ENCODE data around the gene PSG6.
"Not testable (repeated sequence)": the region's sequence is repeated elsewhere in the genome, so short reads cannot be mapped to it uniquely, and the experiment has no call there.

The PSG6 gene

GRCh38 chr19:42917634-42918033 lies at the start of gene PSG6:
TSS of gene PSG6 (minus strand) at chr19:42917894. CDS start at chr19:42917792, 102 bp downstream.
- DNase-seq, result not testable (repeated sequence)

DNA sequence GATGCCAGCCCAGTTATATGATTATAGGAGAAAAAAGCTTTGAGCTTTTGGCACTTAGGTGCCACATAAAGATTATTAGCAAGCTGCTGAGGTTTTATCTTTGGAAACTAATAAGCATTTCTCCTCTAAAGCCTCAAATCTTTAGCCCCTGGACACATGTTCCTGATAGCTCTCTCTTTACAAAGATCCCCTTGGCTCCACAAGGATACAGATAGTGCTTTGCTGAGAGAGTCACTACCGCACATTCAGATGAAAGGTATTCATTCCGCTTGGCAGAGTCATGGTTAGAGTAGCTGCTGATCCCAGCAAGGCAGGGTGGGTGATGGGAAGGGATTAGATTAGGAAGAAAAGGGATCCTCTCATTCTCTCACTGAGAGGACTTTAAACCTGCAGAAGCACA lies 47.5 kb upstream of the PSG6 start:
- no peak for DNase-seq

DNA sequence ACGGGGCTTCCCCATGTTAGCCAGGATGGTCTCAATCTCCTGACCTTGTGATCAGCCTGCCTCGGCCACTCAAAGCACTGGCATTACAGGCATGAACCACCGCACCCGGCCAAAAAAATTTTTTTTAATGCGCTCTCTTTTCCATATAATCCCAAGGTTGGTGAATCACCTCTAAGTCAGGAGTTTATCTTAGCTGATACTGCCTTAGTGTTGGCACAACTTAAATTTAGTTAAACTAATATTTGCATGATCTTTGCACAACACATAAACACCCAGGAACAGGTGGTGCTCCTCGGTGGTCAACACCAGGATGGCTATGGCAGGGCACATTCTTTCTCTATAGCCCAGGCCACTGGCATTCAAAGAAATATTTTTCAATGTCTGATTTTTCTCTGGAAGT lies 43.4 kb upstream of the PSG6 start:
- DNase-seq, result no peak

- DNase-seq, result not testable (repeated sequence)
Observed at GRCh38 chr19:42952126-42952525, 34.4 kb upstream of the PSG6 start.

GRCh38 chr19:42951476-42951875 lies 33.8 kb upstream of the PSG6 start:
- not testable (repeated sequence) for DNase-seq

GRCh38 chr19:42942187-42942789 lies 24.6 kb upstream of the PSG6 start:
- no peak for DNase-seq

DNA sequence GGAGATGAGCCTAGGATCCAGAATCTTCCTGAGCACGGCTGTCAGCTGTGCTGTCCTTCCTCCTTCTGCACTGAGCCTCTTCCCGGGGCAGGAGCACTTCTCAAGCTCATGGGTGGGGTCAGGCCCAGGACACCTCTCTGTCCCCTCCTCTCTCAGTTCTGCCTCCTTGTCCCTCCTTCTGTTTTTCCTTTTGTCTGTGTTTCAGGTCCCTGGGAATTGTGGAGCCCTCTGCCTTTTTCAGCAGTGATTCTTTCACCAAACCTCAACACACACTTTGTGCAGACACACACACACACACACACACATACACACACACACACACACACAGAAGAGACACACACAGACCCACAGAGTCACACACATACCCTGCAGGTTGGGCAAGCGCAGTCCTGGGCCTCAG lies 19.4 kb upstream of the PSG6 start, which contains the start of gene PSG7:
TSS of gene PSG7 (minus strand) at position 101 of the 400 bp plus-strand sequence. CDS start 131 bp downstream, outside the sequence.
- not testable (repeated sequence) for DNase-seq

DNA sequence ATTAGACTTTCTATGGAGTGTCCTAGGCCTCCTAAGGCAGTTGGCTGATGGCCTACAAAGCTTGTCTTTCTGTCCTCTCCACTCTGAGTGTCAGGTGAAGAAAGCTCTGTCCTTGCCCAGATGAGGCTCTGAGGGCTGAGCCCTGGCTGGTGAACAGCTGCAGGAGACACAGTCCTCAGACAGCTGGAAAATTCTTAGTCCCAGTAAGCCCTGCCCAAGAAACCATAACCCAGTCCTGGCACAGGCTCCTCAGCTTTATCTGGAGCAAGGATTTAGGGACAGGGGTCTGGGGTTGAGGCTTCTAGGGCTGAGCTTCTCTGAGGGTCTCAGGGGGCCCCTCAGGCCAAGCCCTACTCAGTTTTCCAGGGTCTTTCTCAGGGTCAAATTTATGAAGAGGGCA lies 17.0 kb upstream of the PSG6 start:
- not testable (repeated sequence) for DNase-seq

DNA sequence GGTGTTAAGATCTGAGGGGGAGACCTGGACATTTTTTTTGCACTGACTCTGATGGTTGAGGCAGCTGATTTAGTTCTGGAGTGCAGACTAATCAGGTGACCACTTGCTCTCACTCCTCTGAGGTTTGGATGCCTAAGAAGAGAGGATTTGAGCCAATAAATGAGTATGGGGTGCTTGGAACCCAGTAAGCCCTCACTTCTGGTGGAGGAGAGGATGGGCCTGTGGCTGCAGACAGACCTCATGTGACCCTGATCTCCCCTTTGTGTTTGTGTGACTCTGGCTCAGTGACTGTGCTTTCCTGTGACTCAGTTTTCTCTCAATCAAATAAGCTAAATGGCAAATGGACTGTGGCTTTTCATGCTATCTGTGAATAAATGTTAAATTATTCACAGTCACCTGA lies 16.5 kb upstream of the PSG6 start:
- DNase-seq, result not testable (repeated sequence)

GRCh38 chr19:42933412-42933811 lies 15.7 kb upstream of the PSG6 start:
- DNase-seq, result not testable (repeated sequence)

- DNase-seq, result not testable (repeated sequence)
Observed at GRCh38 chr19:42932485-42933101, 14.9 kb upstream of the PSG6 start.

DNA sequence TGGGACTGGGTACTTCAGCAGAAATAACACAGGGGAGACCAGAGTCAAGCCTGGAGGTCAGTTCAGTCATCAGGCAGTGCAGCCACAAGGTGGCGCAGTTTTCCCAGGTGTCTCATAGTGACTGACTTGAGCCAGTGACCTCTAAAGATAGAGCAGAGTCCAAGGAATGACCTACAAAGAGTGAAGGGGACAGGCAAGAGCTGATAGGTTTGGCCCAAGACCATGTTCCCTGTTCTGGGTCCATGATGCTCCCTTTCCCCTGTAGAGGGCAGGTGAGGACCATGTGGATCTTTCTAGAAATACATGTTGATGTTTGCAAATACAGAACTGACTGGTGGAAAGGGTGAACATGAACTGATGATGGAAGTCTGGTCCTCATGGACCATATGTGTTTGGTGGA lies 12.5 kb upstream of the PSG6 start:
- not testable (repeated sequence) for DNase-seq

- no peak for DNase-seq
Observed at GRCh38 chr19:42928896-42929295, 11.2 kb upstream of the PSG6 start.

GRCh38 chr19:42926781-42927180 lies 9.1 kb upstream of the PSG6 start:
- no peak for DNase-seq

- DNase-seq, result not testable (repeated sequence)
Observed at GRCh38 chr19:42923106-42923505, 5.4 kb upstream of the PSG6 start.

DNA sequence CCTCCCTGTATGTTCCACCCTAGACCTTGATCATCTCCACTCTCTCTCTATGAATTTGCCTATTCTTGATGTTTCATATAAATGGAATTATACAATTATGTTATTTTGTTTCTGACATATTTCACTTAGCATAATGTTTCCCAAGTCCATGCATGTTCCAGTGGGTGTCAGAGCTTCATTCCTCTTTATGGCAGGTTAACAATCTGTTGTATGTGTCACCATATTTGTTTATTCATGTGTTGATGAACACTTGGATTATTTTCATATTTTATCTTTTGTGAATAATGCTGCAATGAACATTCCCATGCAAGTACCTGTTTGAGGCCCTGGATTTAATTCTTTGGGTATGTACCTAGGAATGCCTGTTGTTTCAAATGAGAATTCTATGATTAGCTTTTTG lies 3.3 kb upstream of the PSG6 start:
- DNase-seq, result not testable (repeated sequence)

- no peak for DNase-seq
Observed at GRCh38 chr19:42919757-42920079, 2.0 kb upstream of the PSG6 start.

DNA sequence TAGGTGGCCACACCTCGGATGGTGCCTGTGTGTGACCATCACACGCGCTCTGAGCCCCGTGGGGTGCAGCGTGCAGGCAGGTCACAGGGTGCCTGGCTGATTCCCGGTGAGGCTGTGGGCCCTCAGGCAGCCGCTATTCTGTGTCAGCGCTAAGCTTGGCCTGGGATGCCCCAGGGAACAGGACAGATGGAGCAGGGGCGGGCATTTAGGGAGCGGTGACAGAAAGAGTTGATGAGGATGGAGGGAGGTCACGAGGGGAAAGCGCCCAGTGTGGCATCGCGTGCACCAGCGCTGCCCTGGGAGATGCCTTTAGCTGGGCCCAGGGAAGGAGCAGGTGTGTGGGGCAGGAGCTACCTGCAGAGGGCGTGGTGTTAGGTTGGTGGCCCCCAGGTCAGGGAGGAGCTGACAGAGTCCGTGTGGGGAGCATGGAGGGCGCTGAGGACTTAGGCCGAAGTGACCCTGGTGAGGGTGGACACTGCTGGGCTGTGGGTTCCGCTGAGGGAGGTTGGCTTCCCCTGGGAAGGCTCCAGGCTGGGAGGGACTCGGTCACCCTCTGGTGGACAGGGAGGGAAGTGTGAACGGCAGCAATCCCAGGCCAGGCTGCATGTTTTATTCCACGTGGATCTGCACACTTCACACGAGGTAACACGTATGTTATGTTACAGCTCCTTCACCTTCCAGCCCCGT lies 1.5 kb upstream of the PSG6 start:
- not testable (repeated sequence) for DNase-seq

DNA sequence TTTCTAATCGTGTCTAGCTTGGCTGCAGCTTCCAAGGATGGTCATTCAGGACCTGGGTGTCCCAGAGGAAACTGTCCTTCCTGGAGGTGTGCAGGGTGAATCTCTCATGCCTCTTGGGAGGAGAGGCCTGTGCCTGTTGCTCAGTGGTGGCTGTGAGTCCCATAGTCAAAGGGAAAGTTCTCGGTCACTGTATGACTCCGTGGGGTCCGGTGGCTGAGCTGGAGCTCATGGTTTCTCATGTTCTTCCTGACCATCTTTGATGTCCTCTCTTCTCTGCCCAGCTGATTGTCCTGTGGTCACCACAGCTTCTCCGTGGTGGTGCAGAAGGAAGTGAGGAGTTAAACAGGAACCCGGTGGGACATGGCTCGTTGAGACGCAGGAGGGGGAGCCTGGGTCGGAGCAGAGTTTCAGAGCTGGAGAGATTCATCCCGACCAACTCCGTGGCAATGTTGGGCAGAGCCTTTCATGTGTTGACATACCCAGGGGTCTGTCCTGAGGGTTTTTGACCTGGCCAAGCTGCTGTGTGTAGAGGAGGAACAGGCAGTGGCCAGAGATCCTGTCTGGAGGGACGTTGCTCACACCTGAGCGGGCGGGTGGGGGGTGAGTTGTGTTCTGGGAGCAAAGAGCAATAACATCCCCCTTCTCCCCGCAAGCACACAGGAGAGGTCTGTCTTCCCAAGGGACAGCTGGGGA lies 829 bp upstream of the PSG6 start:
- DNase-seq, result not testable (repeated sequence)

DNA sequence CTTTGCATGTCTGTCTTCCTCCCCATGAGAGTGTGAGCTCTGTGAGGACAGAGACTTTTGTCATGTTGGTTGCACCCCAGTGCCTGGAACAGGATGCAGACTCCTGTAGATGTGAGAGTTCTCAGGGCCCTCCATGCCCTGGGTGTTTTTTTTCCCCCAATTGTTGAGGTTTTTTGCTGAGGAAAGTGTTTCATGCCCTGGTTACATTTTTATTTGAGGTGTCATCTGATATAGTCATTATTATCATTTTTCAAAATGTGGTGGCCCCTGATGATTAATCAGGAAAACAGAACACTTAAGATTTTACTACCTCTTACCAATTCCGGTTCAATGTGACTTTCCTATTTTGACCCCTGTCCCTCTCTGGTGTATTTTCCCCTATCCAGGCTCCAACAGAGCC lies 763 bp downstream of the PSG6 start:
- DNase-seq, result not testable (repeated sequence)

GRCh38 chr19:42913516-42913915 lies 4.2 kb downstream of the PSG6 start:
- DNase-seq, result not testable (repeated sequence)

- not testable (repeated sequence) for DNase-seq
Observed at GRCh38 chr19:42912941-42913340, 4.8 kb downstream of the PSG6 start.

DNA sequence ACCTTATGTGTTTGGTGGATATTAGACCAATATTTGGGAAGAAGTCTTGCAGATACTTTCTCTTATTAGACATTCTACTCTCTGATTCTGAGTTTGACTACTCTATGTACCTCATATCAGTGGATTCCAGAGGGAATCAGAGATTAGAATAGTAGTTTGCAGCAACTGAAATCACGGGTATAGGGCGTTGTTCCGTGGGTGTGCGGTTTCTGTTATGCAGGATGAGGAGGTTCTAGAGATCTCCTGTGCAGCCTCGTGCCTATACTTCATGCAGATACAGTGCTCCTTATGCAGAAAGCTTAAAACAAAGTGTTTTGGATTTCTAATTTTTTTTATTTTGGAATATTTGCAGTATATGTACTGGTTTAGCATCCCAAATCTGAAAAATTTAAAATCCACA lies 6.0 kb downstream of the PSG6 start:
- not testable (repeated sequence) for DNase-seq

- DNase-seq, result not testable (repeated sequence)
Observed at GRCh38 chr19:42906162-42906561, 11.5 kb downstream of the PSG6 start.

Data from NCI-H2171 treated with DMSO at 0.1 percent for 48 hours (cell line).